T-helper 9 cell (primary cell): ENCODE data around the gene LIM2.

Experiments used
- DNase-seq: peaks from one replicate; pipeline ENCODE4 v3.0.0-alpha.2; 2020

The LIM2 gene

GRCh38 chr19:51365211-51365964, 22.4 kb downstream of the LIM2 start:
- no peak for DNase-seq

GRCh38 chr19:51364200-51365106, 23.3 kb downstream of the LIM2 start:
- DNase-seq: no peak

- DNase-seq: no peak
Observed at GRCh38 chr19:51361239-51361638, 26.5 kb downstream of the LIM2 start.

- DNase-seq: no peak
Observed at GRCh38 chr19:51359294-51359693, 28.5 kb downstream of the LIM2 start.

- DNase-seq: no peak
Observed at GRCh38 chr19:51357952-51358351, 29.8 kb downstream of the LIM2 start.

- no peak for DNase-seq
Observed at GRCh38 chr19:51356159-51356801, 31.5 kb downstream of the LIM2 start.

- DNase-seq: no peak
Observed at GRCh38 chr19:51354742-51355148, 33.0 kb downstream of the LIM2 start.

- DNase-seq: no peak
Observed at GRCh38 chr19:51354103-51354741, 33.6 kb downstream of the LIM2 start.

GRCh38 chr19:51352783-51353360, 34.9 kb downstream of the LIM2 start:
- no peak for DNase-seq

- no peak for DNase-seq
Observed at GRCh38 chr19:51351266-51351990, 36.3 kb downstream of the LIM2 start.

- no peak for DNase-seq
Observed at GRCh38 chr19:51347209-51347928, 40.4 kb downstream of the LIM2 start.

GRCh38 chr19:51346742-51347141, 41.0 kb downstream of the LIM2 start:
- DNase-seq: no peak

- no peak for DNase-seq
Observed at GRCh38 chr19:51345076-51345620, 42.6 kb downstream of the LIM2 start.

- no peak for DNase-seq
Observed at GRCh38 chr19:51342631-51343569, 44.9 kb downstream of the LIM2 start.

GRCh38 chr19:51341976-51342580, 45.7 kb downstream of the LIM2 start, which contains the start of gene VSIG10L:
Gene VSIG10L, minus strand, starts transcription at chr19:51342139. Its CDS starts 15 bp downstream, at chr19:51342124.
- no peak for DNase-seq

GRCh38 chr19:51341066-51341465, 46.7 kb downstream of the LIM2 start:
- no peak for DNase-seq

GRCh38 chr19:51339687-51340656, 47.8 kb downstream of the LIM2 start:
- peak; percentile 90 for DNase-seq

GRCh38 chr19:51339313-51339686, 48.5 kb downstream of the LIM2 start:
- DNase-seq: no peak
